HepG2 (cell line): Measurements from ENCODE around the gene DPYD. TPM values are rescaled to one million over a fixed set of nuclear protein-coding genes. Genes with fewer than 3 reads are reported as not detected.

Experiments
- ATAC-seq: fragments of 200-7000 bp; cut with Tn5 transposase; 3 replicates; pipeline ENCODE4 v1.9.1; 2020; ENCODE audit warnings: mild to moderate bottlenecking, moderate library complexity
- BruUV-seq: library from RNA; stranded (reverse); fragments of 400-500 nt; replicated peaks from 2 replicates; lab custom pipeline; 2021; lab: Mats Ljungman, UMichigan
- CTCF ChIA-PET: fragments of 300-600 bp; formaldehyde crosslinking; extraction: SDS; loops from one replicate; lab custom pipeline; 2021; ENCODE audit warnings: low total read pairs, inconsistent platforms, low intra/inter-chr PET ratio; lab: Yijun Ruan, JAX
- POLR2A ChIA-PET: fragments of 350-600 bp; sonication (Branson Sonifier 250); formaldehyde crosslinking; loops from one replicate; lab custom pipeline; 2020; ENCODE audit warnings: antibody characterized with exemption, inconsistent platforms; lab: Yijun Ruan, JAX
- DNase-seq: peaks from one replicate; pipeline ENCODE4 v3.0.0-alpha.2; 2015; ENCODE audit warnings: low spot score
- FAIRE-seq: peaks from 3 replicates; lab custom pipeline; 2011; peaks lifted over from hg19 to GRCh38; lab: Jason Lieb, UNC
- H2AFZ ChIP-seq: one replicate; pipeline ENCODE4 v1.6.1; 2011; ENCODE audit warnings: low read length, inconsistent platforms
- H3K27ac ChIP-seq: fragments of 300-600 bp; 3 replicates; pipeline ENCODE4 v1.8.0; 2011; ENCODE audit warnings: mixed run types, mild to moderate bottlenecking, mixed read lengths, low read length, inconsistent platforms; ENCODE audit not compliant: insufficient read depth; ENCODE audit errors: extremely low read length
- H3K27me3 ChIP-seq, 2 experiments: fragments of 200-600 bp in 1 of 2; 2 replicates in 1 of 2; 3 replicates in 1 of 2; pipeline versions ENCODE4 v1.6.0 to v1.8.0; 2011; ENCODE audit warnings: low read length in 2 of 2, mild to moderate bottlenecking in 2 of 2, moderate library complexity in 2 of 2, inconsistent platforms in 1 of 2; ENCODE audit not compliant: insufficient read depth in 2 of 2, control insufficient read depth in 1 of 2
- H3K36me3 ChIP-seq, 2 experiments: fragments of 200-600 bp in 1 of 2; replicated peaks in 1 of 2; 2 replicates in 1 of 2; 3 replicates in 1 of 2; pipeline versions ENCODE4 v1.5.1 to v1.8.0; 2011; ENCODE audit warnings: low read length in 2 of 2, inconsistent platforms in 1 of 2; ENCODE audit not compliant: insufficient read depth in 2 of 2, control insufficient read depth in 1 of 2
- H3K4me1 ChIP-seq: 2 replicates; pipeline ENCODE4 v1.5.1; 2012; ENCODE audit warnings: low read length, inconsistent platforms; ENCODE audit not compliant: insufficient read depth
- H3K4me2 ChIP-seq: 2 replicates; pipeline ENCODE4 v1.6.0; 2011; ENCODE audit warnings: low read depth, low read length, inconsistent platforms
- H3K4me3 ChIP-seq, 3 experiments: fragments of 200-600 bp in 1 of 3; sonication (generic), shearing (Covaris generic) in 1 of 3; replicated peaks in 1 of 3; 2 replicates each; pipeline ENCODE4 v1.5.1; 2011 to 2016; ENCODE audit warnings: low read length in 3 of 3, inconsistent platforms in 2 of 3, low read depth in 2 of 3, mild to moderate bottlenecking in 2 of 3, control low read depth in 1 of 3, mixed read lengths in 1 of 3; ENCODE audit not compliant: insufficient read depth in 1 of 3
- H3K79me2 ChIP-seq: one replicate; pipeline ENCODE4 v1.6.1; 2011; ENCODE audit warnings: low read length, inconsistent platforms; ENCODE audit not compliant: insufficient read depth
- H3K9ac ChIP-seq: 2 replicates; pipeline ENCODE4 v1.6.0; 2011; ENCODE audit warnings: mild to moderate bottlenecking, low read depth, low read length, inconsistent platforms; ENCODE audit not compliant: insufficient read depth
- H3K9me3 ChIP-seq: 2 replicates; pipeline ENCODE4 v1.5.1; 2012; ENCODE audit warnings: mild to moderate bottlenecking, low read length
- H4K20me1 ChIP-seq: 2 replicates; pipeline ENCODE4 v1.6.0; 2011; ENCODE audit warnings: inconsistent platforms, mild to moderate bottlenecking, low read length, moderate library complexity; ENCODE audit not compliant: insufficient read depth
- CHD4 ChIP-seq: fragments of 200-600 bp; sonication (generic); IDR thresholded peaks from 2 replicates; pipeline ENCODE4 v1.7.0; 2017; ENCODE audit warnings: mild to moderate bottlenecking, low read length, borderline replicate concordance
- GATA4 ChIP-seq: sonication (generic); IDR thresholded peaks from 2 replicates; pipeline ENCODE4 v1.6.1; 2016; ENCODE audit warnings: antibody characterized with exemption, low read depth, borderline replicate concordance
- HNRNPUL1 ChIP-seq: fragments of 200-400 bp; formaldehyde crosslinking; IDR thresholded peaks from 2 replicates; pipeline ENCODE4 v1.6.1; 2017; ENCODE audit warnings: low read depth, mild to moderate bottlenecking, low read length, moderate library complexity
- KAT7 ChIP-seq: IDR thresholded peaks from 2 replicates; pipeline ENCODE4 v1.6.1; 2018; ENCODE audit warnings: borderline replicate concordance, missing compliant biosample characterization
- KDM5A ChIP-seq: fragments of 200-600 bp; sonication (generic); IDR thresholded peaks from 2 replicates; pipeline ENCODE4 v1.7.0; 2018; ENCODE audit warnings: antibody characterized with exemption, mild to moderate bottlenecking, low read length, borderline replicate concordance
- RFXANK ChIP-seq: IDR thresholded peaks from 2 replicates; pipeline ENCODE4 v1.6.1; 2016
- SMARCC2 ChIP-seq: fragments of 450-650 bp; IDR thresholded peaks from 2 replicates; pipeline ENCODE4 v1.6.1; 2017; ENCODE audit warnings: antibody characterized with exemption, mild to moderate bottlenecking
- ZNF224 ChIP-seq: sonication (generic); formaldehyde crosslinking; IDR thresholded peaks from 2 replicates; pipeline ENCODE4 v1.5.0; 2020; ENCODE audit warnings: mild to moderate bottlenecking, missing genetic modification reagents
- ZNF251 ChIP-seq: sonication (generic); formaldehyde crosslinking; IDR thresholded peaks from 2 replicates; pipeline ENCODE4 v1.9.0; 2021; ENCODE audit warnings: mild to moderate bottlenecking, missing genetic modification reagents
- ZSCAN22 ChIP-seq: sonication (generic); formaldehyde crosslinking; IDR thresholded peaks from 2 replicates; pipeline ENCODE4 v1.4.0; 2020; ENCODE audit warnings: mild to moderate bottlenecking, missing genetic modification reagents
- WGBS: methylation state at CpG from one replicate; pipeline ENCODE4 v1.1.6; 2017; ENCODE audit warnings: low lambda C conversion rate; 5-methylcytosine and 5-hydroxymethylcytosine counted together
- in situ Hi-C: cut with HindIII; loops from 2 replicates; pipeline ENCODE4 v1.10.0; 2017; ENCODE audit warnings: low pct_unique_long_range_greater_than_20kb; ENCODE audit not compliant: extremely low pct_ligation_motif_present
- intact Hi-C: fragments of 100-400 bp; cut with micrococcal nuclease; formaldehyde crosslinking; loops from one replicate; pipeline ENCODE4 v1.10.0; 2022; ENCODE audit not compliant: unreplicated experiment
- polyA plus RNA-seq, 8 experiments: library from polyadenylated mRNA; depleted of rRNA in 3 of 8; stranded (reverse) in 7 of 8; unstranded in 1 of 8; fragments of >200 nt; fragmentation: Illumina TruSeq in 4 of 8; extraction: Trizol in 4 of 8; gene quantifications; 2 replicates each; pipeline versions ENCODE4 v1.2.1 to v1.2.3, GENCODE V29; 2011 to 2016; ENCODE audit warnings: low read depth in 4 of 8, missing spikeins in 1 of 8, mixed read lengths in 1 of 8; ENCODE audit not compliant: insufficient read depth in 1 of 8
- total RNA-seq, 5 experiments: library from RNA; depleted of rRNA; stranded (reverse); fragments of >200 nt; fragmentation: Illumina TruSeq; extraction: Trizol; gene quantifications; 2 replicates each; pipeline ENCODE4 v1.2.3, GENCODE V29; 2016; ENCODE audit warnings: low read depth in 1 of 5
- TF ChIP-seq, protein P1 (sequence below): sonication (generic); formaldehyde crosslinking; IDR thresholded peaks from 2 replicates; pipeline ENCODE4 v1.5.1; 2020; ENCODE audit warnings: mild to moderate bottlenecking, missing genetic modification reagents, moderate library complexity
- TF ChIP-seq, protein P2 (sequence below): sonication (generic); formaldehyde crosslinking; IDR thresholded peaks from 2 replicates; pipeline ENCODE4 v1.4.0; 2020; ENCODE audit warnings: missing genetic modification reagents, borderline replicate concordance

The DPYD gene
- total and polyA plus RNA-seq, 2 of the 13 experiments (the other 11 are each of a cell fraction or from before 2014, with no cell fraction given): 1.3 to 3.4 TPM

DNA sequence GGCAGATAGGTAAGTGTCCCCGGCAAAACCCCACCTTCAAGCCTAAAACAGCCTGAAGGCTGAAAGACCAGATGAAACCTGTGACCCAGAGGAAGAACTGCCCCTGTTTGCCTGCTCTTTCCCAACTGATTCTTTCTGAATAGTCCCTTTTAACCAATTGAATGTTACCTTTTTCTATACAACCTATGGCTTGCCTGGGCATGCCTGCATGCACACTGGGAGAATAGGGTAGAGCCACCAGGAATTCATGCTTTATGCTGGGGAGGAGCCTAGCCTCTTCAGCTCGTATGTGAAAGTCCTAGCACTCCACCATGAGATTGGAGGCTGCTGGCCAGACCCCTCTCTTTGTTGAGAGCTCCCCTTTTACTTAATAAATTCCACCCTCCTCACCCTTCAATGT is 859.2 kb downstream of the DPYD start:
- H3K4me1 ChIP-seq: peaks cover 7% of the 10 kb centered on the region; the same call in 1 of the 2 replicates
- TF ChIP-seq, protein P1, sequence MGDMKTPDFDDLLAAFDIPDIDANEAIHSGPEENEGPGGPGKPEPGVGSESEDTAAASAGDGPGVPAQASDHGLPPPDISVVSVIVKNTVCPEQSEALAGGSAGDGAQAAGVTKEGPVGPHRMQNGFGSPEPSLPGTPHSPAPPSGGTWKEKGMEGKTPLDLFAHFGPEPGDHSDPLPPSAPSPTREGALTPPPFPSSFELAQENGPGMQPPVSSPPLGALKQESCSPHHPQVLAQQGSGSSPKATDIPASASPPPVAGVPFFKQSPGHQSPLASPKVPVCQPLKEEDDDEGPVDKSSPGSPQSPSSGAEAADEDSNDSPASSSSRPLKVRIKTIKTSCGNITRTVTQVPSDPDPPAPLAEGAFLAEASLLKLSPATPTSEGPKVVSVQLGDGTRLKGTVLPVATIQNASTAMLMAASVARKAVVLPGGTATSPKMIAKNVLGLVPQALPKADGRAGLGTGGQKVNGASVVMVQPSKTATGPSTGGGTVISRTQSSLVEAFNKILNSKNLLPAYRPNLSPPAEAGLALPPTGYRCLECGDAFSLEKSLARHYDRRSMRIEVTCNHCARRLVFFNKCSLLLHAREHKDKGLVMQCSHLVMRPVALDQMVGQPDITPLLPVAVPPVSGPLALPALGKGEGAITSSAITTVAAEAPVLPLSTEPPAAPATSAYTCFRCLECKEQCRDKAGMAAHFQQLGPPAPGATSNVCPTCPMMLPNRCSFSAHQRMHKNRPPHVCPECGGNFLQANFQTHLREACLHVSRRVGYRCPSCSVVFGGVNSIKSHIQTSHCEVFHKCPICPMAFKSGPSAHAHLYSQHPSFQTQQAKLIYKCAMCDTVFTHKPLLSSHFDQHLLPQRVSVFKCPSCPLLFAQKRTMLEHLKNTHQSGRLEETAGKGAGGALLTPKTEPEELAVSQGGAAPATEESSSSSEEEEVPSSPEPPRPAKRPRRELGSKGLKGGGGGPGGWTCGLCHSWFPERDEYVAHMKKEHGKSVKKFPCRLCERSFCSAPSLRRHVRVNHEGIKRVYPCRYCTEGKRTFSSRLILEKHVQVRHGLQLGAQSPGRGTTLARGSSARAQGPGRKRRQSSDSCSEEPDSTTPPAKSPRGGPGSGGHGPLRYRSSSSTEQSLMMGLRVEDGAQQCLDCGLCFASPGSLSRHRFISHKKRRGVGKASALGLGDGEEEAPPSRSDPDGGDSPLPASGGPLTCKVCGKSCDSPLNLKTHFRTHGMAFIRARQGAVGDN (CRISPR knock-in tag): no peak
- TF ChIP-seq RFXANK (CRISPR knock-in tag) (no peak), HNRNPUL1 (no peak), KAT7 (CRISPR knock-in tag) (no peak), SMARCC2 (no peak), CHD4 (no peak), ZNF224 (CRISPR knock-in tag) (no peak), KDM5A (no peak), ZNF251 (CRISPR knock-in tag) (no peak), GATA4 (no peak), ZSCAN22 (CRISPR knock-in tag) (no peak)
- TF ChIP-seq, protein P2, sequence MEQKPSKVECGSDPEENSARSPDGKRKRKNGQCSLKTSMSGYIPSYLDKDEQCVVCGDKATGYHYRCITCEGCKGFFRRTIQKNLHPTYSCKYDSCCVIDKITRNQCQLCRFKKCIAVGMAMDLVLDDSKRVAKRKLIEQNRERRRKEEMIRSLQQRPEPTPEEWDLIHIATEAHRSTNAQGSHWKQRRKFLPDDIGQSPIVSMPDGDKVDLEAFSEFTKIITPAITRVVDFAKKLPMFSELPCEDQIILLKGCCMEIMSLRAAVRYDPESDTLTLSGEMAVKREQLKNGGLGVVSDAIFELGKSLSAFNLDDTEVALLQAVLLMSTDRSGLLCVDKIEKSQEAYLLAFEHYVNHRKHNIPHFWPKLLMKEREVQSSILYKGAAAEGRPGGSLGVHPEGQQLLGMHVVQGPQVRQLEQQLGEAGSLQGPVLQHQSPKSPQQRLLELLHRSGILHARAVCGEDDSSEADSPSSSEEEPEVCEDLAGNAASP (CRISPR knock-in tag): no peak
- no peak overlapping the region for H2AFZ ChIP-seq
- peaks cover 85% of the 10 kb centered on the region for H3K9me3 ChIP-seq
- ChIA-PET CTCF (no interaction called here), POLR2A (no interaction called here)
- WGBS: 50% methylated on average over 2 of the region's 2 CpGs
- in situ Hi-C loops: no loop called here
- H3K9ac ChIP-seq: no peak overlapping the region
- no peak overlapping the region for H3K27ac ChIP-seq
- BruUV-seq: no TSS peak
- no peaks in the 10 kb centered on the region for H3K36me3 ChIP-seq
- intact Hi-C loops: no loop called here
- no peaks in the 10 kb centered on the region for H3K27me3 ChIP-seq
- no peak overlapping the region for H3K4me2 ChIP-seq
- FAIRE-seq: no peak
- ATAC-seq: no peak
- no peak overlapping the region for H3K4me3 ChIP-seq
- DNase-seq: no peak
- no peaks in the 10 kb centered on the region for H3K79me2 ChIP-seq
- H4K20me1 ChIP-seq: no peaks in the 10 kb centered on the region
